ENCODE results near the gene DENND5A.

DNA sequence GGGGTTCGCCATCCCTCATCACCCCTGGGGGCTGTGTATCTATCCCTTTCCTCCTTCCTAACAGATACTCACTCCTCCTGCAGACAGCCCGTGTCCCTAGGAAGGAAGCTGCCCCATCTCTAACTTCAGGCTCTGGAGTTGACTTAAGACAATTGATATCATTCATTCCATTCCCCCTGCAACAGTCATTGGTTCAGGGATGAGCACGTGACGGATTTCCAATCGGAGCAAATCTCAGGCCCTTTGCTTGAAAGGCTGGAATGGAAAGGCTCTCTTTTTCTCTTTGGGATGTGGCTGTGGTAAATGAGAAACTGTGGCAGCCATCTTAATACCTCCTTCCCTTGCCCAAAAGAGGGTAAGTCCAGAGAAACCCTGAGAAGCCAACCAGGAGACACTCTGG lies 168.7 kb downstream of the DENND5A start:
- TF ChIP-seq CHD2 (IDR thresholded peaks at IDR 0.05; ENCODE audit: borderline replicate concordance, low read depth, low read length) (no peak), FOXK2 (IDR thresholded peaks at IDR 0.05) (no peak), NFIC (IDR thresholded peaks at IDR 0.05; ENCODE audit: low read depth, low read length) (no peak), HDGF (IDR thresholded peaks at IDR 0.05) (no peak)
- TF ChIP-seq, protein P1, sequence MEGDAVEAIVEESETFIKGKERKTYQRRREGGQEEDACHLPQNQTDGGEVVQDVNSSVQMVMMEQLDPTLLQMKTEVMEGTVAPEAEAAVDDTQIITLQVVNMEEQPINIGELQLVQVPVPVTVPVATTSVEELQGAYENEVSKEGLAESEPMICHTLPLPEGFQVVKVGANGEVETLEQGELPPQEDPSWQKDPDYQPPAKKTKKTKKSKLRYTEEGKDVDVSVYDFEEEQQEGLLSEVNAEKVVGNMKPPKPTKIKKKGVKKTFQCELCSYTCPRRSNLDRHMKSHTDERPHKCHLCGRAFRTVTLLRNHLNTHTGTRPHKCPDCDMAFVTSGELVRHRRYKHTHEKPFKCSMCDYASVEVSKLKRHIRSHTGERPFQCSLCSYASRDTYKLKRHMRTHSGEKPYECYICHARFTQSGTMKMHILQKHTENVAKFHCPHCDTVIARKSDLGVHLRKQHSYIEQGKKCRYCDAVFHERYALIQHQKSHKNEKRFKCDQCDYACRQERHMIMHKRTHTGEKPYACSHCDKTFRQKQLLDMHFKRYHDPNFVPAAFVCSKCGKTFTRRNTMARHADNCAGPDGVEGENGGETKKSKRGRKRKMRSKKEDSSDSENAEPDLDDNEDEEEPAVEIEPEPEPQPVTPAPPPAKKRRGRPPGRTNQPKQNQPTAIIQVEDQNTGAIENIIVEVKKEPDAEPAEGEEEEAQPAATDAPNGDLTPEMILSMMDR (IDR thresholded peaks at IDR 0.05 in 2 of 3, conservative IDR thresholded peaks at IDR 0.05 in 1 of 3; ENCODE audit: control insufficient read depth in 2 of 3, extremely low read depth in 1 of 3, insufficient read depth in 1 of 3, low read depth in 3 of 3, low read length in 3 of 3), result no peak
- TF ChIP-seq, protein P2, sequence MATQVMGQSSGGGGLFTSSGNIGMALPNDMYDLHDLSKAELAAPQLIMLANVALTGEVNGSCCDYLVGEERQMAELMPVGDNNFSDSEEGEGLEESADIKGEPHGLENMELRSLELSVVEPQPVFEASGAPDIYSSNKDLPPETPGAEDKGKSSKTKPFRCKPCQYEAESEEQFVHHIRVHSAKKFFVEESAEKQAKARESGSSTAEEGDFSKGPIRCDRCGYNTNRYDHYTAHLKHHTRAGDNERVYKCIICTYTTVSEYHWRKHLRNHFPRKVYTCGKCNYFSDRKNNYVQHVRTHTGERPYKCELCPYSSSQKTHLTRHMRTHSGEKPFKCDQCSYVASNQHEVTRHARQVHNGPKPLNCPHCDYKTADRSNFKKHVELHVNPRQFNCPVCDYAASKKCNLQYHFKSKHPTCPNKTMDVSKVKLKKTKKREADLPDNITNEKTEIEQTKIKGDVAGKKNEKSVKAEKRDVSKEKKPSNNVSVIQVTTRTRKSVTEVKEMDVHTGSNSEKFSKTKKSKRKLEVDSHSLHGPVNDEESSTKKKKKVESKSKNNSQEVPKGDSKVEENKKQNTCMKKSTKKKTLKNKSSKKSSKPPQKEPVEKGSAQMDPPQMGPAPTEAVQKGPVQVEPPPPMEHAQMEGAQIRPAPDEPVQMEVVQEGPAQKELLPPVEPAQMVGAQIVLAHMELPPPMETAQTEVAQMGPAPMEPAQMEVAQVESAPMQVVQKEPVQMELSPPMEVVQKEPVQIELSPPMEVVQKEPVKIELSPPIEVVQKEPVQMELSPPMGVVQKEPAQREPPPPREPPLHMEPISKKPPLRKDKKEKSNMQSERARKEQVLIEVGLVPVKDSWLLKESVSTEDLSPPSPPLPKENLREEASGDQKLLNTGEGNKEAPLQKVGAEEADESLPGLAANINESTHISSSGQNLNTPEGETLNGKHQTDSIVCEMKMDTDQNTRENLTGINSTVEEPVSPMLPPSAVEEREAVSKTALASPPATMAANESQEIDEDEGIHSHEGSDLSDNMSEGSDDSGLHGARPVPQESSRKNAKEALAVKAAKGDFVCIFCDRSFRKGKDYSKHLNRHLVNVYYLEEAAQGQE (IDR thresholded peaks at IDR 0.05; ENCODE audit: low read depth, low read length), result no peak
- TF ChIP-seq, protein P3, sequence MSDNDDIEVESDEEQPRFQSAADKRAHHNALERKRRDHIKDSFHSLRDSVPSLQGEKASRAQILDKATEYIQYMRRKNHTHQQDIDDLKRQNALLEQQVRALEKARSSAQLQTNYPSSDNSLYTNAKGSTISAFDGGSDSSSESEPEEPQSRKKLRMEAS (IDR thresholded peaks at IDR 0.05; ENCODE audit: low read depth, low read length), result no peak
